DMS 273 (cell line): ENCODE data around the gene KRTAP19-8.

Source experiments
- DNase-seq: peaks from one replicate; lab custom pipeline; 2025; ENCODE audit not compliant: unreplicated experiment; lab: John Stamatoyannopoulos, UW

The KRTAP19-8 gene

DNA sequence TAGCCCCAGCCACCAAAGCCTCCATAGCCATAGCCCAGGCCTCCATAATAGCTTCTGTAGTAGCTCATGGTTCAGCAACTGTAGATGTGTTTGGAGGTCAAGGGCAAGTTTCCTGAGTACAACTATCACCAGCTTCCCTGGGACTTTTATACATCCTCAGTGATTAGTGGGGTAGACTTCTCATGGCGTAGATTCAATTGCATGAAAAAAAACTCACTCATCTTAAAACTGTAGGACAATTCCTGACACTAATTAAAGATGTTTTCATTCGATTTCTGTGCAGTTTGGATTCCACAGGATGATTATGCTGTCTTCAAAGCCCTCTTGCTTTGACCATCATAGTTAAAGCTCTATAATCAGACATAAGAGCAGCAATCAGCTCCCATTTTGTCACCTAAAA, at the start of gene KRTAP19-8:
TSS of gene KRTAP19-8 (minus strand) at position 101 of the 400 bp plus-strand sequence. CDS start at position 68, 33 bp downstream.
- no peak for DNase-seq

DNA sequence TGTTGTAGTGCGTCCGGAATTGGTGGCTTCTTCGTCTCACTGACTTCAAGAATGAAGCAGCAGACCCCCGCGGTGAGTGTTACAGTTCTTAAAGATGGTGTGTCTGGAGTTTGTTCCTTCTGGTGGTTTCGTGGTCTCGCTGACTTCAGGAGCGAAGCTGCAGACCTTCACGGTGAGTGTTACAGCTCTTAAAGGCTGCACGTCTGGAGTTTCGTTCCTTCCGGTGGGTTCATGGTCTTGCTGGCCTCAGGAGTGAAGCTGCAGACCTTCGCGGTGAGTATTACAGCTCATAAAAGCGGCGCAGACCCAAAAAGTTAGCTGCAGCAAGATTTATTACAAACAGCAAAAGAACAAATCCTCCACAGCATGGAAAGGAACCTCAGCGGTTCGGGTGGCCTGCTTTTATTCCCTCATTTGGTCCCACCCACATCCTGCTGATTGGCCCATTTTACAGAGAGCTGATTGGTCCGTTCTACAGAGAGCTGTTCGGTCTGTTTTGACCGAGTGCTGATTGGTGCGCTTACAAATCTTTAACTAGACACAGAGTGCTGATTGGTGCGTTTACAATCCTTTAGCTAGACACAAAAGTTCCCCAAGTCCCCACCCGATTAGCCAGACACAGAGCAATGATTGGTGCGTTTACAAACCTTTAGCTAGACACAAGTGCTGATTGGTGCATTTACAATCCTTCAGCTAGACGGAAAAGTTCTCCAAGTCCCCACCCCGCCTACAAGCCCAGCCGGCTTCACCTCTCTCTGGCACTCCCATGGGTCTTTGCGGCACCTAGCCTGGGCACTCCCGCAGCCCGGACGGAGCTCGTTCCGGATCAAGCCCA, 49.6 kb upstream of the KRTAP19-8 start:
- DNase-seq = no peak

DNA sequence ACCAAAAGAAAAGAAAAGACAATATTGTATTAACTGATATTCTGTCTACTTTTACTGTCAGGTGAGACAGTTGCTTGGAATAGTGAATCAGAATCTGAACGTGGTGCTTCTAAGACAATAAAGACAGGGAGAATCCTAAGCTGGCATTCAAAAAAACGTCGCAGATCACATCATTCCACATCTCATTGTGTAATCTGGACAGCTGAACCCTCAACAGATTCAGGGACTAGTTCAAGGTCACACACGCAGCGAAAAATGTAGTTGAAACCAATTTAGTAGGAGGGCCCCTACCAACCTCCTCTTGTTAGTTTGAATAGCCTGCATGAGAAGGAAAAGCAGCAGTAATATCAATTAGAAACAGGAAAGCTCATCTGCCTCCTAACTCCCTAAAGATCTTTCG, 46.4 kb upstream of the KRTAP19-8 start:
- DNase-seq = no peak

- no peak for DNase-seq
Measured at GRCh38 chr21:31078796-31079195, 40.5 kb upstream of the KRTAP19-8 start.

DNA sequence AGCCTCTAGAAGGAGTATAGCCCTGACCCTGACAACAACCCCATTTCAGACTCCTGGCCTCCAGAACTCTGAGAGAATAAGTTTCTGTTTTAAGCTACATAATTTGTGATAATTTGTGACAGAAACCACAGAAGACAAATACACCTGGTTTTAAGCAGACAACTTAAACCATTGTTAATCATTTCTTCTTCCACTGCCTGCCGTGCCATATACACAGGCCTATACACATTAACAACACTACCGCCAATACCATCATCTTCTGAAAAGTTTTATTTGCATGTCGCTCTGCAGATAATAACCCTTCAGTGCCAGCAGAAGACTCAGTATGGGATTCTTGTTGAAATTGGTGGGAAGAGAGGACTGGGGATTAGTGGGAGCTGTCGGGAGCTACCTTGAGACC, 39.9 kb upstream of the KRTAP19-8 start:
- DNase-seq = no peak

GRCh38 chr21:31075848-31076247, 37.6 kb upstream of the KRTAP19-8 start:
- no peak for DNase-seq

GRCh38 chr21:31072533-31072932, 34.3 kb upstream of the KRTAP19-8 start:
- no peak for DNase-seq

- DNase-seq = no peak
Measured at GRCh38 chr21:31064803-31065202, 26.5 kb upstream of the KRTAP19-8 start.

DNA sequence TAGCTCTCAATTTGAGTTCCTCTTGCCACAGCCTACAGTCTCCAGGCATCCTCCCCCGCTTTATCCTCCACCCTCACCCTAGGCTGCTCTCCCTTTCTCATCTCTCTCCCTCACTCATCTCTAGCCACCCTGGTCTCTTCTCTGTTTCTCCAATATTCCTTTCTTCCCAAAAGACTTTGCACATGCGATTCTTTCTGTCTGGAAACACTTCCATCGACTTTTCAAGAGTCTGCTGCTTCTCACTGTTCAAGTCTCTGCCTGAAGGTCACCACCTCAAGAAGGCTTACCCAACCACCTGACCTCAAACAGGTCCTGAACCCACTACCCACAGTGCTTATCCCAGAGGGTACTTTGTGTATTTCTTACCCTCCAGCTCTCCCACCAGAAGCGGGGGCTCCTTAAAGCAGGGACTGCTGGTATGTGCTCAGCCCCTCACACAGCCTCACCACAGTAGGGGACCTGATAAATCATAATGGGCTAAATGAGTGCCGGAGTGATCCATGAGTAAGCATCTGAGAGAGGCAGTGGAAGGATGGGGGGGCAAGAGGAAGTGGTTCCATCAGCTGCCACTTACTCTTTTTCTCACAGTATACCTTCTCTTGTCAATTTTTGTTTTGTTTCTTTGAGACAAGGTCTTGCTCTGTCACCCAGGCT, 14.3 kb upstream of the KRTAP19-8 start:
- no peak for DNase-seq

- DNase-seq = no peak
Measured at GRCh38 chr21:31050577-31051157, 12.4 kb upstream of the KRTAP19-8 start.

- DNase-seq = no peak
Measured at GRCh38 chr21:31045841-31046240, 7.6 kb upstream of the KRTAP19-8 start.

DNA sequence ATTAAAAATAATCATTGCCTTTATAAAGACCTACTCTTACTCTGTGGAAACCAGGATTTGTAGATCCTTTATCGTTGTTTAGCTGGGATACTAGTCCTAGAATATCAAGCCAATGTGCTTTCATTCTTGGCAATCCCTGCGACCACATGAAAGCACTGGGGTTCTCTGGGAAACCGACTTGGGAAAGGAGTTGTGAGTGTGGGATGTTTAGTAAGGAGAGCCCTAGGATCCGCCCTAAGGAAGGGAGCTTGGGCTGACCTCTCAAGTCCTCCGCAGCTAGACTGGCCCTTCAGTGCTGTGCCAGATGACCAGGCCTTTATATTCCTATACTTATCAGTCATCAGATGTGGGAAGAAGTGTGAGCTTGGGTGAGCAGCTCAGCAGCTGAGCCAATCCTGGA, 5.2 kb upstream of the KRTAP19-8 start:
- DNase-seq = no peak

DNA sequence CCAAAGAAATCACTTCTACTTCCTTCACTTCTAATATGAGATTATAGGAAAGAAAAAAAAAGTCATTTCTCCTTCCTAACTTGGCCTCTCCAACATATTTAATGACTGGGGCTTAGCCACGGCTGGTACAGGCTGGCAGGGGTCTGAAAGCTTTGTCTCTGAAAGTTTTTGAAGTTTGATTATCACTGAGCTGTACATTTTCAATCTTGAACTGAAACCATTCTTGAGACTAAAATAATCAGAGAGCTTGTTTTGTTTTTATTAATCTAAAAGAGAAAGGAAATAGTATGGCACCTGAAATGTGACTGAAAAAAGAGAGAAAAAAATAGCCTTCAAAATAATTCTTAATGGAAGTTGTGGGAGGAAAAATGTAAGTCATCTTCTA, 3.8 kb upstream of the KRTAP19-8 start:
- no peak for DNase-seq

- DNase-seq = no peak
Measured at GRCh38 chr21:31041295-31042079, 3.2 kb upstream of the KRTAP19-8 start.

- DNase-seq = no peak
Measured at GRCh38 chr21:31034378-31034777, 3.9 kb downstream of the KRTAP19-8 start.

- DNase-seq = no peak
Measured at GRCh38 chr21:31030367-31031106, 7.7 kb downstream of the KRTAP19-8 start.

- no peak for DNase-seq
Measured at GRCh38 chr21:31023680-31024079, 14.6 kb downstream of the KRTAP19-8 start.

- no peak for DNase-seq
Measured at GRCh38 chr21:31022306-31022705, 16.0 kb downstream of the KRTAP19-8 start.

GRCh38 chr21:31018232-31018631, 20.0 kb downstream of the KRTAP19-8 start:
- no peak for DNase-seq

DNA sequence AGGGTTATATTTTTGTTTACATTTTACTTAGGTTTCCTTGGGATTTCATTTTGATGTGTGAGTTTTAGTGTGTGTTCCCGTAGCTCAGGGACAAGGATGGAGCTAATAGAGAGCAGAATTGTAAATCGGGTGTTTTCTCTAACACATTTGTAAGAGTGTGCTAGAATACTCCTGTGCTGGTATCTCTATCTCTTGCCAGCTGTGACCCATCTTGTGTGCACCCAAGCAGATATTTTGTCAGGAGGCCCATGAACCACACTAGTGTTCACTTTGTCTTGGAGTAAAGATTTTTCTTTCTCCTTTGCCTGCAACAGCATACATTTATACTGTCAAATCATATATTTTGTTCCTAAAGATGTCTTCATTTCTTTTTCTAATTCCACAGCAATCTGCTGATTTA, 23.4 kb downstream of the KRTAP19-8 start:
- DNase-seq = no peak
